HUES64 (cell line): ENCODE data around the gene LMF2.
"Not testable (repeated sequence)": the region's sequence is repeated elsewhere in the genome, so short reads cannot be mapped to it uniquely, and the experiment has no call there.

Experiments
- H3K27ac ChIP-seq: 2 replicates; pipeline ENCODE4 v1.7.0; 2013; ENCODE audit warnings: low read depth, low read length, inconsistent platforms
- H3K27me3 ChIP-seq: 2 replicates; pipeline ENCODE4 v1.6.1; 2013; ENCODE audit warnings: mild to moderate bottlenecking, low read length; ENCODE audit not compliant: insufficient read depth
- H3K36me3 ChIP-seq: 2 replicates; pipeline ENCODE4 v1.6.1; 2013; ENCODE audit warnings: mild to moderate bottlenecking, low read length; ENCODE audit not compliant: insufficient read depth
- H3K4me1 ChIP-seq: 2 replicates; pipeline ENCODE4 v1.6.1; 2013; ENCODE audit warnings: mild to moderate bottlenecking, low read length, moderate library complexity; ENCODE audit not compliant: insufficient read depth
- H3K4me3 ChIP-seq: 2 replicates; pipeline ENCODE4 v1.5.1; 2013; ENCODE audit warnings: mild to moderate bottlenecking, low read length, moderate library complexity
- H3K9ac ChIP-seq: 2 replicates; pipeline ENCODE4 v1.6.1; 2013; ENCODE audit warnings: mild to moderate bottlenecking, low read depth, low read length
- H3K9me3 ChIP-seq: 2 replicates; pipeline ENCODE4 v1.6.1; 2013; ENCODE audit warnings: low read depth, low read length; ENCODE audit not compliant: insufficient read depth
- WGBS: fragments of 150-250, 120-280 bp; methylation state at CpG from one replicate; pipeline ENCODE4 v1.1.7; 2013; ENCODE audit warnings: missing lambda C conversion rate; 5-methylcytosine and 5-hydroxymethylcytosine counted together

LMF2 gene

GRCh38 chr22:50522208-50522805, 14.8 kb upstream of the LMF2 start:
- Histone ChIP-seq H3K4me1 (no peaks in the 10 kb centered on the region; the same call in 1 of the 2 replicates), H3K27me3 (peaks cover 9% of the 10 kb centered on the region), H3K36me3 (peaks cover 49% of the 10 kb centered on the region), H3K9me3 (no peaks in the 10 kb centered on the region), H3K4me3 (no peak overlapping the region), H3K27ac (no peak overlapping the region), H3K9ac (no peak overlapping the region)
- WGBS, result 97% methylated on average over 15 of the region's 15 CpGs

DNA sequence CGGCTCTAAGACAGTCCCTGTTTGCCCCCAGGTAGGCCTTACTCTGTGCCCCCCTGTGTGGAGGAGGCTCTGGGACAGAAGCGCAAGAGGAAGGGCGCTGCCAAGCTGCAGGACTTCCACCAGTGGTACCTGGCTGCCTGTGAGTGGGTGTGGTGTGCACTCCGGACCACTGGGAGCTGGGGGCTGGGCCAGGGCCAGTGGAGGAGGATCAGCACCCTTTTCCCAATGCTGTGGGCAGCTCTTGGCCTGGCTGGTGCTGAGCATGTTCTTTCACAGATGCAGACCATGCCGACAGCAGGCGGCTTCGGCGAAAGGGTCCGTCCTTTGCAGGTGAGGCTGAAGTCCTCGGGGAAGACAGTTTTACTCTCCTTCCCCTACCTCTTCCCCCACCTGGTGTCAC, 14.2 kb upstream of the LMF2 start:
- peaks cover 3% of the 10 kb centered on the region for H3K27me3 ChIP-seq
- WGBS, result 97% methylated on average over 10 of the region's 10 CpGs

GRCh38 chr22:50520826-50521453, 13.4 kb upstream of the LMF2 start:
- H3K36me3 ChIP-seq, result peaks cover 56% of the 10 kb centered on the region
- no peak overlapping the region for H3K4me3 ChIP-seq
- H3K4me1 ChIP-seq, result no peaks in the 10 kb centered on the region; the same call in 1 of the 2 replicates
- H3K27me3 ChIP-seq, result no peaks in the 10 kb centered on the region
- H3K9me3 ChIP-seq, result no peaks in the 10 kb centered on the region
- no peak overlapping the region for H3K27ac ChIP-seq
- 96% methylated on average over 13 of the region's 13 CpGs for WGBS
- H3K9ac ChIP-seq, result no peak overlapping the region

More for the DNA sequence above, 14.2 kb upstream of the LMF2 start:
- Histone ChIP-seq H3K9ac (no peak overlapping the region), H3K36me3 (peaks cover 52% of the 10 kb centered on the region), H3K4me3 (no peak overlapping the region), H3K9me3 (no peaks in the 10 kb centered on the region), H3K4me1 (no peaks in the 10 kb centered on the region; the same call in 1 of the 2 replicates), H3K27ac (no peak overlapping the region)

- not testable (repeated sequence) for H3K27ac ChIP-seq, H3K4me3 ChIP-seq, H3K27me3 ChIP-seq, H3K9me3 ChIP-seq, H3K9ac ChIP-seq, H3K4me1 ChIP-seq
- 95% methylated on average over 8 of the region's 8 CpGs for WGBS
- peaks cover 56% of the 10 kb centered on the region for H3K36me3 ChIP-seq
Measured at GRCh38 chr22:50520184-50520583, 12.7 kb upstream of the LMF2 start.

DNA sequence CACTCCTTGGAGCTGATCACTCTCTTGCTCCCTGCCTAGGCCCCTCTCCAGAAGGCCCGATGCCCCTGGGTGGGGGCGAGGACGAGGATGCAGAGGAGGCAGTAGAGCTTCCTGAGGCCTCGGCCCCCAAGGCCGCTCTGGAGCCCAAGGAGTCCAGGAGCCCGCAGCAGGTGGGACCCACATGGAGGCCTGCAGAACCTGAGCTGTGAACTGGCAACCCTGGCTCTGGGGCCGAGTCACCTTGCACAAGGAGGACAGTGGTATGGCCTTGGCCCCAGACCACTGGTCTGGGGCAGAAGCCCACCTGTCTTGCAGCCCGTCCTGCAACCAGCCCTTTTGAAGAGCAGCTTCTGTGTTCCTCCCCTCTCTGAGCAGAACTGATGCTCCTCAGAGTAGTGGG, 11.6 kb upstream of the LMF2 start:
- no peaks in the 10 kb centered on the region for H3K27me3 ChIP-seq
- WGBS, result 97% methylated on average over 8 of the region's 8 CpGs
- H3K36me3 ChIP-seq, result peaks cover 60% of the 10 kb centered on the region
- H3K27ac ChIP-seq, result no peak overlapping the region
- H3K9me3 ChIP-seq, result no peaks in the 10 kb centered on the region
- H3K9ac ChIP-seq, result no peak overlapping the region
- H3K4me3 ChIP-seq, result no peak overlapping the region
- no peaks in the 10 kb centered on the region for H3K4me1 ChIP-seq

DNA sequence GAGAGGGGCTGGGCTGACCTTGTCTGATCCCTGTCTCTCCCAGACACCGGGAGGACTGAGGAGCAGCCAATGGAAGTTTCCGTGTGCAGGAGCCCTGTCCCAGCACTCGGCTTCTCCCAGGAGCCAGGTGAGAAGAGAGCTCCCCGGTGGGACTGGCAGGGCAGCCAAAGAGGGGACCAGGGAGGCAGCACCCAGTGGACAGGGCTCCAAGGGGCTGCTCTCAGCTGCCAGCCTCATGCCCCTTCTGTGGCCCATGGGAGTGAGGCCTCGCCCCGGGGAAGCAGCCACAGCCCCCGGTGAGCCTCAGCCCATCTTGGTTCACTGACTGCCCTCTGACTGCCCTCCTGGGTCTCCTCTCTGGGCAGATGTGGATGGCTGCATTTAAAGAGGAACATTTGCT, 11.1 kb upstream of the LMF2 start:
- Histone ChIP-seq H3K9me3 (no peaks in the 10 kb centered on the region), H3K9ac (no peak overlapping the region), H3K36me3 (peaks cover 59% of the 10 kb centered on the region), H3K27ac (no peak overlapping the region), H3K27me3 (no peaks in the 10 kb centered on the region), H3K4me3 (no peak overlapping the region), H3K4me1 (no peaks in the 10 kb centered on the region)
- WGBS, result 96% methylated on average over 7 of the region's 7 CpGs

DNA sequence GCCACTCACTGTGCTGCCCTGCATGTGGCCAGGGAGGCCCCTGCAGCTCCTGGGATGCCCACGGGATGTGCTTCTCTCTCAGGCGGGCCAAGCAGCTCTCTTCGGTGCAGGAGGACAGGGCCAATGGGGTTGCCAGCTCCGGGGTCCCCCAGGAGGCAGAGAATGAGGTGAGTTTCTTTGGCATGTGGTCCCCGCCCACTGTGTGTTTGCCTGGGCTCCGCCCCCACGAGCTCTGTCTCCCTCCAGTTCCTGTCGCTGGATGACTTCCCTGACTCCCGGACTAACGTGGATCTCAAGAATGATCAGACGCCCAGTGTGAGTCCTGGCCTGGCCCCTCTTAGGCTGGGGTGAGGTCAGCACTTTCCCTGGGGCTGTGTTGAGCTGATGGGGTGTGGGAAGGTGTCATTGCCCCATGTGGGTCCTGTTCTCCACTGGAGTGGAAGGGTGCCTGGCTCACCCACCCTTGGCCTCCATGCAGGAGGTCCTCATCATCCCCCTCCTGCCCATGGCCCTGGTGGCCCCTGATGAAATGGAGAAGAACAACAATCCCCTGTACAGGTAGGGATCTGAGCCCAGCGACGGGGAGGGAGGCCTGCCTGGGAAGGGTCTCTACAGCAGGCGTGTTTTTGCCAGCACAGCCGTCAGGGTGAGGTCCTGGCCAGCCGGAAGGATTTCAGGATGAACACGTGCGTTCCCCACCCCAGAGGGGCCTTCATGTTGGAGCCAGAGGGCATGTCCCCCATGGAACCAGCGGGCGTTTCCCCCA, 10.2 kb upstream of the LMF2 start:
- Histone ChIP-seq H3K9ac (no peak overlapping the region), H3K27ac (no peak overlapping the region), H3K36me3 (peaks cover 53% of the 10 kb centered on the region), H3K4me3 (no peak overlapping the region), H3K9me3 (no peaks in the 10 kb centered on the region), H3K27me3 (no peaks in the 10 kb centered on the region), H3K4me1 (no peaks in the 10 kb centered on the region)
- WGBS, result 93% methylated on average over 20 of the region's 20 CpGs

DNA sequence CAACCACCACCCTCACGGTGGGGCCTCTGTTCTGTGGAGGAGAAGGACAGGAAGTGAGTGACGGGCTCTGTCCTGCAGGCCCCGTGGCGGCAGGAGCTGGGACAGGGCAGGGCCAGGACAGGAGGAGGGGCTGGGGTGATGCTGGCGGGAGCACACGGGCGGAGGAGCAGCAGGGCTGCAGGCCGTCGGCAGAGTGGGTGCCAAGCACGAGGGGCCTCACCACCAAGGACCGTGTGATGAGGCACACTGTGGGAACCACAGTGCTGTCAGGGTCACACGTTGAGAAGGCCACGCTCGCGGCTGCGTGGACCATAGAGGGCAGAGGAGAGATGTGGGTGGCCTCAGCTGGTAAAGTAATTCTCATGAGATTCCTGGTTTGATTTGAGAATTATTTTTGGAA, 9.4 kb upstream of the LMF2 start:
- Histone ChIP-seq H3K9ac (no peak overlapping the region; the same call in 1 of the 2 replicates), H3K9me3 (no peaks in the 10 kb centered on the region), H3K4me3 (no peak overlapping the region), H3K27me3 (no peaks in the 10 kb centered on the region), H3K27ac (no peak overlapping the region), H3K36me3 (peaks cover 53% of the 10 kb centered on the region), H3K4me1 (no peaks in the 10 kb centered on the region)
- WGBS, result 92% methylated on average over 16 of the region's 16 CpGs

DNA sequence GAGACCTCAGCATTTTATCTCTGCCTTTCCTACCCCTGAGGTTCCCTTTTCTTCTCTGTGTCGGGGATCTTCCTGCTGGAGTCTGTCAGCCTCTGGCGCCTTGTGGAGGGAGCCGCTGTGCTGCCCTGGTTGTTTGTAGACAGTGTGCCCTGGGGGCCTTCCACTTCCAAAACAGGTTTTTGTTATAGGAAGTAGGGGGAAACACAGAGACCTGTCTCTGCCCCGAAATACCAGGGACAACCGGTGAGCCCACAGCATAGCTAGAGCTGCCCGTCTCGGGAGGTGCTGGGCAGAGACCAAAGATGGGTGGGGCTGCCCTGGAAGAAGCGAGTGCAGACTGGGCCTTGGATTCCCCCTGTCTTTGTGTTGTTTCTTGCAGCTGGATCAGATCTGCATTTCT, 8.6 kb upstream of the LMF2 start:
- no peak overlapping the region for H3K4me3 ChIP-seq
- peaks cover 47% of the 10 kb centered on the region for H3K36me3 ChIP-seq
- 95% methylated on average over 8 of the region's 8 CpGs for WGBS
- no peak overlapping the region for H3K9ac ChIP-seq
- H3K9me3 ChIP-seq, result no peaks in the 10 kb centered on the region
- no peak overlapping the region for H3K27ac ChIP-seq
- no peaks in the 10 kb centered on the region for H3K27me3 ChIP-seq
- no peaks in the 10 kb centered on the region for H3K4me1 ChIP-seq

DNA sequence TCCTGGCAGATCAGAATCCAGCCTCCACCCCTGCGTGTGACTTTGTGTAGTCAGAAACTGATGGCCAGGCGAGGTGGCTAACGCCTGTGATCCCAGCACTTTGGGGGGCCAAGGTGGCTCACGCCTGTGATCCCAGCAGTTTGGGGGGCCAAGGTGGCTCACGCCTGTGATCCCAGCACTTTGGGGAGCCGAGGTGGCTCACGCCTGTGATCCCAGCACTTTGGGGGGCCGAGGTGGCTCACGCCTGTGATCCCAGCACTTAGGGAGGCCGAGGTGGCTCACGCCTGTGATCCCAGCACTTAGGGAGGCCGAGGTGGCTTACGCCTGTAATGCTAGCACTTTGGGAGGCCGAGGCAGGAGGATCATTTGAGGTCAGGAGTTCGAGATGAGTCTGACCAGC, 5.7 kb upstream of the LMF2 start:
- Histone ChIP-seq H3K27me3 (no peaks in the 10 kb centered on the region), H3K9me3 (no peaks in the 10 kb centered on the region), H3K9ac (no peak overlapping the region), H3K36me3 (peaks cover 30% of the 10 kb centered on the region), H3K4me3 (no peak overlapping the region), H3K27ac (no peak overlapping the region), H3K4me1 (peaks cover 7% of the 10 kb centered on the region; the same call in 1 of the 2 replicates)
- WGBS, result 94% methylated on average over 15 of the region's 15 CpGs

GRCh38 chr22:50508897-50509296, 1.4 kb upstream of the LMF2 start:
- 59% methylated on average over 3 of the region's 3 CpGs for WGBS
- no peak overlapping the region for H3K27ac ChIP-seq
- peak overlapping the region; percentile 69 for H3K4me3 ChIP-seq
- no peaks in the 10 kb centered on the region for H3K9me3 ChIP-seq
- H3K36me3 ChIP-seq, result peaks cover 21% of the 10 kb centered on the region
- peak overlapping the region; percentile 96 for H3K9ac ChIP-seq
- no peaks in the 10 kb centered on the region for H3K27me3 ChIP-seq
- H3K4me1 ChIP-seq, result peaks cover 7% of the 10 kb centered on the region
